MM.1S (cell line): ENCODE measurements around the gene TMEM86A.

ENCODE experiments used
- DNase-seq: peaks from one replicate; pipeline ENCODE4 v3.0.0-alpha.2; 2015
- H2AFZ ChIP-seq: fragments of 300-600 bp; sonication (generic); 2 replicates; pipeline ENCODE4 v1.6.0; 2016; ENCODE audit warnings: antibody characterized with exemption, low read length
- H3F3A ChIP-seq: fragments of 300-600 bp; sonication (generic); 2 replicates; pipeline ENCODE4 v1.6.1; 2016; ENCODE audit warnings: mild to moderate bottlenecking, antibody characterized with exemption, low read length, moderate library complexity, mixed read lengths; ENCODE audit not compliant: insufficient read depth
- H3K27ac ChIP-seq: fragments of 300-600 bp; sonication (generic); 2 replicates; pipeline ENCODE4 v1.5.1; 2016; ENCODE audit warnings: mild to moderate bottlenecking, low read length
- H3K27me3 ChIP-seq: fragments of 300-600 bp; sonication (generic); replicated peaks from 2 replicates; pipeline ENCODE4 v1.6.0; 2016; ENCODE audit warnings: low read length; ENCODE audit not compliant: insufficient read depth
- H3K36me3 ChIP-seq: fragments of 300-600 bp; sonication (generic); replicated peaks from 2 replicates; pipeline ENCODE4 v1.6.1; 2016; ENCODE audit warnings: mild to moderate bottlenecking, low read length, mixed read lengths; ENCODE audit not compliant: insufficient read depth
- H3K4me1 ChIP-seq: fragments of 300-600 bp; sonication (generic); 2 replicates; pipeline ENCODE4 v1.6.1; 2016; ENCODE audit warnings: low read length, mixed read lengths
- H3K4me2 ChIP-seq: fragments of 300-600 bp; sonication (generic); 2 replicates; pipeline ENCODE4 v1.6.0; 2016; ENCODE audit warnings: low read depth, low read length
- H3K4me3 ChIP-seq: fragments of 300-600 bp; sonication (generic); 2 replicates; pipeline ENCODE4 v1.5.1; 2016; ENCODE audit warnings: low read length, mixed read lengths
- H3K79me2 ChIP-seq: fragments of 300-600 bp; sonication (generic); 2 replicates; pipeline ENCODE4 v1.6.1; 2016; ENCODE audit warnings: mixed run types, low read length, mixed read lengths
- H3K9ac ChIP-seq: fragments of 300-600 bp; sonication (generic); 2 replicates; pipeline ENCODE4 v1.6.1; 2016; ENCODE audit warnings: low read length, mixed read lengths
- H3K9me2 ChIP-seq: fragments of 300-600 bp; sonication (generic); replicated peaks from 2 replicates; pipeline ENCODE4 v1.6.1; 2016; ENCODE audit warnings: mild to moderate bottlenecking, low read length, mixed read lengths; ENCODE audit not compliant: insufficient read depth
- H3K9me3 ChIP-seq: fragments of 300-600 bp; sonication (generic); replicated peaks from 2 replicates; pipeline ENCODE4 v1.6.1; 2016; ENCODE audit warnings: mild to moderate bottlenecking, low read length, mixed read lengths; ENCODE audit not compliant: insufficient read depth
- H4K20me1 ChIP-seq: fragments of 300-600 bp; sonication (generic); 2 replicates; pipeline ENCODE4 v1.6.1; 2016; ENCODE audit warnings: mild to moderate bottlenecking, low read length, moderate library complexity, mixed read lengths; ENCODE audit not compliant: insufficient read depth
- CTCF ChIP-seq: fragments of 300-600 bp; sonication (generic); IDR thresholded peaks from 2 replicates; pipeline ENCODE4 v1.5.1; 2016; ENCODE audit warnings: antibody characterized with exemption, low read length, mixed read lengths
- EZH2 ChIP-seq: fragments of 300-600 bp; sonication (generic); optimal IDR thresholded peaks from 2 replicates; pipeline ENCODE3; 2017; ENCODE audit warnings: low read depth, mild to moderate bottlenecking, antibody characterized with exemption, low read length, mixed read lengths
- EZH2phosphoT487 ChIP-seq: fragments of 300-600 bp; sonication (generic); IDR thresholded peaks from 2 replicates; pipeline ENCODE4 v1.6.1; 2018; ENCODE audit warnings: antibody characterized with exemption, low read length

The TMEM86A gene

GRCh38 chr11:18715476-18715875 lies 16.9 kb downstream of the TMEM86A start:
- H3K4me1 ChIP-seq: no peaks in the 10 kb centered on the region
- no peak overlapping the region for H3K27ac ChIP-seq
- no peaks in the 10 kb centered on the region for H3F3A ChIP-seq
- no peak overlapping the region for H3K9ac ChIP-seq
- no peaks in the 10 kb centered on the region for H4K20me1 ChIP-seq
- no peaks in the 10 kb centered on the region for H3K36me3 ChIP-seq
- H3K79me2 ChIP-seq: no peaks in the 10 kb centered on the region
- no peaks in the 10 kb centered on the region; the same call in 1 of the 2 replicates for H3K27me3 ChIP-seq
- H3K4me2 ChIP-seq: no peak overlapping the region
- H3K4me3 ChIP-seq: no peak overlapping the region
- TF ChIP-seq EZH2phosphoT487 (no peak), EZH2 (no peak), CTCF (no peak)
- H2AFZ ChIP-seq: no peak overlapping the region
- H3K9me2 ChIP-seq: no peaks in the 10 kb centered on the region
- no peaks in the 10 kb centered on the region for H3K9me3 ChIP-seq
- no peak for DNase-seq

- no peaks in the 10 kb centered on the region for H4K20me1 ChIP-seq
- peak overlapping the region; percentile 99; the same call in 1 of the 2 replicates for H2AFZ ChIP-seq
- DNase-seq: no peak
- peak overlapping the region; percentile 99 for H3K4me2 ChIP-seq
- H3K4me3 ChIP-seq: no peak overlapping the region
- H3K4me1 ChIP-seq: no peaks in the 10 kb centered on the region
- H3K27me3 ChIP-seq: no peaks in the 10 kb centered on the region; the same call in 1 of the 2 replicates
- no peaks in the 10 kb centered on the region for H3K36me3 ChIP-seq
- no peaks in the 10 kb centered on the region for H3K9me2 ChIP-seq
- no peak overlapping the region for H3K27ac ChIP-seq
- no peaks in the 10 kb centered on the region for H3K79me2 ChIP-seq
- no peaks in the 10 kb centered on the region for H3K9me3 ChIP-seq
- no peak for TF ChIP-seq EZH2
- TF ChIP-seq CTCF: no peak
- no peak for TF ChIP-seq EZH2phosphoT487
- no peak overlapping the region for H3K9ac ChIP-seq
- peaks cover 7% of the 10 kb centered on the region; the same call in 1 of the 2 replicates for H3F3A ChIP-seq
Measured at GRCh38 chr11:18720091-18720807, 21.7 kb downstream of the TMEM86A start.

DNA sequence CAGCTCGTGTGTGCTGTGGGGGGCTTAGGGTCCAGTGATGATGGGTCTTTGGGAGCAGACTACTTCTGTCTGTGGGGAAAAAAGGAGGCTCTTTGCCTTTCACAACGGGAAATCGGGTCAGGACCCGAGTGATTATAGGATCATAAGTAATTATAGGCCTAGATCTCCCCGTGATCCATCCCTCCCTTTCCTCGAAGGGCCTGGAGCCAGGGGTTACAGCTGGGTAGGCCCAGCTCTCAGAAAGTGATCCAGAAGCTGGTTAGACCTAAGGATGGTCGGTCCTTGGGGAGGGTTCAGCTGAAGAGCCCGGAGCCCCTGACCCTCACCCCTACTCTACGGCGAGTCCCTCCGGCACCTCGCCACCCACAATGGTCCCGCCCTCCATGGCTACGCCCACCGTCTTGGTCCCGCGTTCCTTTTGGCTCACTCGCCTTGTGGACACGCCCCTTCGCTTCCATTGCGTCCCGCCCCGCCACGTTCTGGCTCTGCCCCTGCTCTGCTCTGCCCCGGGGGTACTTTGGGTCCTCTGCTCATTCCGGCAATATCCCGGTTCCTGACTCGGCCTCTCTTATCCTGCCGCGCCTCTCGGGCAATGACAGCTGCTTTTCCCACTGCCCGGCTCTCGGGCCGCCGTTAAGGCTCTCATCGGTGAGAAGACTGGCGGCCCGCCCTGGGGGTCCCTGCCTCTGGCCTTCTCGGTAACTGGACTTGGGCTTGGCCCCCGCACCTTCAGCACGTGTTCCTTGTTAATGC lies 22.4 kb downstream of the TMEM86A start:
- Histone ChIP-seq H3K27ac (peak overlapping the region; percentile 4; the same call in 1 of the 2 replicates), H3K9ac (peak overlapping the region; percentile 37; the same call in 1 of the 2 replicates), H4K20me1 (no peaks in the 10 kb centered on the region), H3K27me3 (no peaks in the 10 kb centered on the region; the same call in 1 of the 2 replicates), H3K9me3 (no peaks in the 10 kb centered on the region), H3K4me3 (peak overlapping the region; percentile 79), H3F3A (peaks cover 7% of the 10 kb centered on the region; the same call in 1 of the 2 replicates), H3K79me2 (no peaks in the 10 kb centered on the region), H3K4me1 (no peaks in the 10 kb centered on the region), H3K36me3 (no peaks in the 10 kb centered on the region), H3K4me2 (peak overlapping the region; percentile 99), H2AFZ (peak overlapping the region; percentile 99), H3K9me2 (no peaks in the 10 kb centered on the region)
- DNase-seq: peak; percentile 84
- TF ChIP-seq EZH2phosphoT487 (no peak), EZH2 (no peak), CTCF (no peak)
